SK-N-SH (cell line): ENCODE data around the gene ERBB2. TPM values are rescaled to one million over a fixed set of nuclear protein-coding genes. Genes with fewer than 3 reads are reported as not detected.

Source experiments
- CTCF ChIA-PET: fragments of 300-600, 350-600 bp; formaldehyde crosslinking; extraction: SDS; loops from one replicate; lab custom pipeline; 2021; lab: Yijun Ruan, JAX
- POLR2A ChIA-PET: fragments of 350-600 bp; sonication (Branson Sonifier 250); formaldehyde crosslinking; extraction: SDS; loops from one replicate; lab custom pipeline; 2020; ENCODE audit warnings: antibody characterized with exemption, inconsistent platforms; lab: Yijun Ruan, JAX
- DNase-seq: peaks from one replicate; pipeline ENCODE4 v3.0.0; 2012
- H2AFZ ChIP-seq: fragments of 200-600 bp; sonication (generic); 2 replicates; pipeline ENCODE4 v1.8.1; 2016; ENCODE audit warnings: antibody characterized with exemption, mild to moderate bottlenecking, low read depth
- H3F3A ChIP-seq: fragments of 200-600 bp; sonication (generic); replicated peaks from 2 replicates; pipeline ENCODE3; 2016; ENCODE audit warnings: antibody characterized with exemption, mild to moderate bottlenecking; ENCODE audit not compliant: insufficient read depth
- H3K27ac ChIP-seq, 2 experiments: fragments of 200-500 bp in 1 of 2; fragments of 200-600 bp in 1 of 2; sonication (Bioruptor generic) in 1 of 2; sonication (generic), shearing (Covaris generic) in 1 of 2; 2 replicates each; pipeline versions ENCODE4 v1.5.1 to v1.6.1; 2014 to 2016; ENCODE audit warnings: low read depth in 2 of 2, inconsistent platforms in 1 of 2, low read length in 1 of 2, mild to moderate bottlenecking in 1 of 2, mixed read lengths in 1 of 2
- H3K27me3 ChIP-seq: fragments of 200-600 bp; sonication (generic), shearing (Covaris generic); 2 replicates; pipeline ENCODE4 v1.6.1; 2016; ENCODE audit warnings: mixed run types; ENCODE audit not compliant: insufficient read depth
- H3K36me3 ChIP-seq, 2 experiments: fragments of 200-500 bp in 1 of 2; fragments of 200-600 bp in 1 of 2; sonication (Bioruptor generic) in 1 of 2; sonication (generic) in 1 of 2; replicated peaks in 1 of 2; 2 replicates each; pipeline versions ENCODE3 to v1.5.1; 2014 to 2016; ENCODE audit warnings: low read length in 1 of 2, mild to moderate bottlenecking in 1 of 2; ENCODE audit not compliant: insufficient read depth in 2 of 2, control insufficient read depth in 1 of 2
- H3K4me1 ChIP-seq, 2 experiments: fragments of 200-500 bp in 1 of 2; fragments of 200-600 bp in 1 of 2; sonication (Bioruptor generic) in 1 of 2; sonication (generic), shearing (Covaris generic) in 1 of 2; 2 replicates each; pipeline versions ENCODE4 v1.5.1 to v1.6.1; 2014 to 2016; ENCODE audit warnings: low read depth in 1 of 2, low read length in 1 of 2, mixed run types in 1 of 2; ENCODE audit not compliant: insufficient read depth in 2 of 2, control insufficient read depth in 1 of 2
- H3K4me2 ChIP-seq: fragments of 200-600 bp; sonication (generic), shearing (Covaris generic); 2 replicates; pipeline ENCODE4 v1.6.1; 2017; ENCODE audit warnings: mixed run types
- H3K4me3 ChIP-seq, 2 experiments: fragments of 200-500 bp in 1 of 2; fragments of 200-600 bp in 1 of 2; sonication (Bioruptor generic) in 1 of 2; sonication (generic), shearing (Covaris generic) in 1 of 2; 2 replicates each; pipeline versions ENCODE4 v1.5.1 to v1.8.1; 2014 to 2016; ENCODE audit warnings: low read depth in 2 of 2, inconsistent platforms in 1 of 2, low read length in 1 of 2, mild to moderate bottlenecking in 1 of 2, mixed read lengths in 1 of 2, moderate library complexity in 1 of 2
- H3K79me2 ChIP-seq: fragments of 200-600 bp; sonication (generic); 2 replicates; pipeline ENCODE4 v1.8.1; 2017; ENCODE audit warnings: mild to moderate bottlenecking; ENCODE audit not compliant: insufficient read depth
- H3K9ac ChIP-seq: fragments of 200-600 bp; sonication (generic); 2 replicates; pipeline ENCODE4 v1.6.1; 2017; ENCODE audit warnings: mixed run types
- H3K9me2 ChIP-seq: fragments of 200-600 bp; sonication (generic); 2 replicates; pipeline ENCODE4 v1.6.1; 2017; ENCODE audit warnings: mixed run types
- H3K9me3 ChIP-seq: fragments of 200-600 bp; sonication (generic); 2 replicates; pipeline ENCODE4 v1.6.1; 2017; ENCODE audit warnings: mixed run types, mild to moderate bottlenecking, moderate library complexity
- H4K20me1 ChIP-seq: fragments of 200-600 bp; sonication (generic); 2 replicates; pipeline ENCODE4 v1.6.1; 2017; ENCODE audit warnings: mild to moderate bottlenecking, mixed run types; ENCODE audit not compliant: insufficient read depth
- CHD2 ChIP-seq: fragments of 150-350 bp; IDR thresholded peaks from 2 replicates; pipeline ENCODE4 v1.6.1; 2018; ENCODE audit warnings: low read length; ENCODE audit not compliant: partially characterized antibody
- CTCF ChIP-seq: fragments of 200-600 bp; sonication (generic); IDR thresholded peaks from 2 replicates; pipeline ENCODE4 v1.6.1; 2017; ENCODE audit warnings: antibody characterized with exemption, mild to moderate bottlenecking, moderate library complexity
- EP300 ChIP-seq, 2 experiments: IDR thresholded peaks; 2 replicates each; pipeline versions ENCODE4 v1.4.0 to v1.6.1; 2012; ENCODE audit warnings: borderline replicate concordance in 1 of 2, low read depth in 1 of 2, low read length in 1 of 2
- EZH2phosphoT487 ChIP-seq: fragments of 200-600 bp; sonication (generic); IDR thresholded peaks from 2 replicates; pipeline ENCODE4 v1.6.1; 2017; ENCODE audit warnings: low read depth, mixed run types, mild to moderate bottlenecking, antibody characterized with exemption, moderate library complexity, borderline replicate concordance
- FOSL2 ChIP-seq: IDR thresholded peaks from 2 replicates; pipeline ENCODE4 v1.4.0; 2012; ENCODE audit warnings: low read depth, mild to moderate bottlenecking, moderate library complexity, borderline replicate concordance
- FOXJ3 ChIP-seq: sonication (generic); formaldehyde crosslinking; IDR thresholded peaks from 2 replicates; pipeline ENCODE4 v1.5.1; 2020; ENCODE audit warnings: mild to moderate bottlenecking, missing genetic modification reagents
- FOXM1 ChIP-seq: IDR thresholded peaks from 2 replicates; pipeline ENCODE4 v1.4.0; 2012; ENCODE audit warnings: low read depth, mild to moderate bottlenecking
- GATA2 ChIP-seq: sonication (generic); formaldehyde crosslinking; IDR thresholded peaks from 2 replicates; pipeline ENCODE4 v1.5.0; 2020; ENCODE audit warnings: mild to moderate bottlenecking, missing genetic modification reagents
- IRF3 ChIP-seq: fragments of 150-350 bp; IDR thresholded peaks from 2 replicates; pipeline ENCODE4 v1.6.1; 2016; ENCODE audit warnings: mild to moderate bottlenecking, low read depth, low read length
- MAX ChIP-seq: IDR thresholded peaks from 2 replicates; pipeline ENCODE4 v1.4.0; 2012; ENCODE audit warnings: low read depth
- MXI1 ChIP-seq: IDR thresholded peaks from 2 replicates; pipeline ENCODE4 v1.6.1; 2012; ENCODE audit warnings: mild to moderate bottlenecking, low read depth, low read length, improper control_type of control experiment
- NFIC ChIP-seq: IDR thresholded peaks from 2 replicates; pipeline ENCODE4 v1.4.0; 2012; ENCODE audit warnings: borderline replicate concordance
- NRF1 ChIP-seq: IDR thresholded peaks from 2 replicates; pipeline ENCODE4 v1.6.1; 2012; ENCODE audit warnings: low read depth, mild to moderate bottlenecking, low read length
- POLR2AphosphoS5 ChIP-seq: IDR thresholded peaks from 2 replicates; pipeline ENCODE4 v1.6.1; 2012; ENCODE audit warnings: low read depth, low read length
- RAD21 ChIP-seq: IDR thresholded peaks from 2 replicates; pipeline ENCODE4 v1.6.1; 2012; ENCODE audit warnings: mild to moderate bottlenecking, low read length
- RCOR1 ChIP-seq: fragments of 150-350 bp; IDR thresholded peaks from 2 replicates; pipeline ENCODE4 v1.6.1; 2017; ENCODE audit warnings: antibody characterized with exemption, low read length
- RXRA ChIP-seq: IDR thresholded peaks from 2 replicates; pipeline ENCODE4 v1.4.0; 2012; ENCODE audit warnings: low read depth, mild to moderate bottlenecking, borderline replicate concordance
- TCF12 ChIP-seq: IDR thresholded peaks from 2 replicates; pipeline ENCODE4 v1.4.0; 2012
- USF1 ChIP-seq: IDR thresholded peaks from 2 replicates; pipeline ENCODE4 v1.4.0; 2012; ENCODE audit warnings: low read depth, borderline replicate concordance
- YY1 ChIP-seq: IDR thresholded peaks from 2 replicates; pipeline ENCODE4 v1.4.0; 2012; ENCODE audit warnings: low read depth, mild to moderate bottlenecking
- WGBS: methylation state at CpG from one replicate; pipeline ENCODE4 v1.1.6; 2017; ENCODE audit warnings: low lambda C conversion rate; 5-methylcytosine and 5-hydroxymethylcytosine counted together
- polyA plus RNA-seq, 3 experiments: library from polyadenylated mRNA; depleted of rRNA; stranded (reverse); fragments of >200 nt; gene quantifications; 2 replicates each; pipeline ENCODE4 v1.2.3, GENCODE V29; 2012

Gene ERBB2
- polyA plus RNA-seq, 1 of the 3 experiments (the other 2 are of a cell fraction), result 1.9 TPM

- TF ChIP-seq CTCF (no peak), EZH2phosphoT487 (no peak), FOXM1 (no peak), TCF12 (no peak), RCOR1 (no peak), GATA2 (CRISPR knock-in tag) (no peak), IRF3 (no peak)
These were observed 37.9 kb upstream of the ERBB2 start (continued) for GRCh38 chr17:39661744-39662541.

GRCh38 chr17:39662551-39663339 lies 37.1 kb upstream of the ERBB2 start:
- no peaks in the 10 kb centered on the region for H3K9me2 ChIP-seq
- H4K20me1 ChIP-seq, result no peaks in the 10 kb centered on the region
- 89% methylated on average over 12 of the region's 22 CpGs for WGBS
- H3F3A ChIP-seq, result no peaks in the 10 kb centered on the region
- no peak for DNase-seq
- POLR2A ChIA-PET, result no interaction called here
- no peaks in the 10 kb centered on the region for H3K79me2 ChIP-seq
- H3K4me3 ChIP-seq, result no peak overlapping the region
- CTCF ChIA-PET, result interaction anchor here (0.7 to 15.8 kb wide), 8 partner anchors 9 to 67 kb away, joined by 3 to 149 read pairs (median 4); no protein-coding TSS in a partner anchor
- no peak overlapping the region for H3K4me2 ChIP-seq
- no peak overlapping the region for H3K27ac ChIP-seq
- no peaks in the 10 kb centered on the region for H3K27me3 ChIP-seq
- H3K4me1 ChIP-seq, result peaks cover 0 to 10% of the 10 kb centered on the region in 2 experiments; a peak in 1 of 4 replicates
- H3K36me3 ChIP-seq, result peaks cover 0 to 35% of the 10 kb centered on the region in 2 experiments
- no peak overlapping the region for H3K9ac ChIP-seq
- no peak for TF ChIP-seq RXRA
- TF ChIP-seq CHD2, result no peak
- no peak for TF ChIP-seq EP300 (IDR thresholded peaks at IDR 0.05; ENCODE audit: borderline replicate concordance in 1 of 2, low read depth in 1 of 2, low read length in 1 of 2)
- TF ChIP-seq NRF1, result no peak
- TF ChIP-seq YY1, result no peak
- no peak for TF ChIP-seq MAX
- TF ChIP-seq POLR2AphosphoS5, result no peak
- no peak for TF ChIP-seq FOXJ3 (CRISPR knock-in tag)
- TF ChIP-seq GATA2 (CRISPR knock-in tag), result no peak
- no peak for TF ChIP-seq NFIC
- TF ChIP-seq FOSL2, result no peak
- TF ChIP-seq RAD21, result no peak
- TF ChIP-seq MXI1, result no peak
- TF ChIP-seq USF1, result no peak
- TF ChIP-seq, all 33 proteins: peak for 0
- H2AFZ ChIP-seq, result no peak overlapping the region
- no peaks in the 10 kb centered on the region for H3K9me3 ChIP-seq
